HUDEP-2 (cell line): ENCODE data around the gene IFNGR2.
"Not testable (repeated sequence)": the region's sequence is repeated elsewhere in the genome, so short reads cannot be mapped to it uniquely, and the experiment has no call there.

Source experiments
- DNase-seq, 76 experiments: peaks; one replicate each; lab custom pipeline; 2025; ENCODE audit not compliant: unreplicated experiment in 76 of 76; lab: John Stamatoyannopoulos, UW

IFNGR2 gene

GRCh38 chr21:33375101-33375644 is 28.0 kb upstream of the IFNGR2 start:
- DNase-seq = no peak

GRCh38 chr21:33377221-33377920 is 25.8 kb upstream of the IFNGR2 start:
- DNase-seq = no peak

GRCh38 chr21:33378081-33378480 is 25.1 kb upstream of the IFNGR2 start:
- DNase-seq = no peak

DNA sequence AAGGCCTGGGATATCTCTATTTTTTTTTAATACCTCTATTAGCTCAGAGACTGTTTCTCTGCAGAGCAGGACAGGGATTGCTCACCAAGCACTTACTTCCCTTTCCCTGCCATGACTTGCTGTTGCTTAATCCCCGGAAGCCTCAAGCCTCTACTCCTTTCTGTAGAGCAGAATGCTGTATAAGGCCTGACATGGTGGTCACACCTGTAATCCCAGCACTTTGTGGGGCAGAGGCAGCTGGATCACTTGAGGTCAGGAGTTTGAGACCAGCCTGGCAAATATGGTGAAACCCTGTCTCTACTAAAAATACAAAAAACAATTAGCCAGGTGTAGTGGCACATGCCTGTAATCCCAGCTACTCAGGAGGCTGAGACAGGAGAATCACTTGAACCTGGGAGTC is 23.3 kb upstream of the IFNGR2 start:
- DNase-seq = peak in 6 of 76 experiments; percentile 19 to 57 (median 30)

DNA sequence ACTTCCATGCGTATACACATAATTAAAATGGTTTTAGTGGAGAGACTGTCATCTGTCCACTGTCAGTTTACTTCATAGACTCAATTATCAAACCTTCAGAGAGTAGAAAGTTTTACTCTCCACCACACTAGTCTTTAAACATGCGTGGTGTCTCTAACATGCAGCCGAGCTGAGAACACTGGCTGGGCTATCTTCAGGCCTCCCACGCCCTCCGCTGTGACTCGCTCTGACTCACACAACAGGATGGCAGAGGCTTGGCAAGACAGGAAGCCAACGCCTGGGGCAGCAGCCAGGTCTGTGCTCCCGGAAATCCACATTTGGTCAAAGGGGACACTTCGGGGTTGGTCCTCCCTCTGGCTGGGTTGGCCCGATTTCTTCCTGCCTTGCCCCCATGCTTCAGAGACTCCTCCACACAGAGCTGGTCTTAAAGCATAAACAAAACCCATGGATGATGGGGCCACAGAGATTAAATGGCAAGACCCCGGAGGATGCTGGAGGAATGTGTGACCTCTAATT is 22.7 kb upstream of the IFNGR2 start:
- peak in 75 of 76 experiments; percentile 32 to 98 (median 94) for DNase-seq

DNA sequence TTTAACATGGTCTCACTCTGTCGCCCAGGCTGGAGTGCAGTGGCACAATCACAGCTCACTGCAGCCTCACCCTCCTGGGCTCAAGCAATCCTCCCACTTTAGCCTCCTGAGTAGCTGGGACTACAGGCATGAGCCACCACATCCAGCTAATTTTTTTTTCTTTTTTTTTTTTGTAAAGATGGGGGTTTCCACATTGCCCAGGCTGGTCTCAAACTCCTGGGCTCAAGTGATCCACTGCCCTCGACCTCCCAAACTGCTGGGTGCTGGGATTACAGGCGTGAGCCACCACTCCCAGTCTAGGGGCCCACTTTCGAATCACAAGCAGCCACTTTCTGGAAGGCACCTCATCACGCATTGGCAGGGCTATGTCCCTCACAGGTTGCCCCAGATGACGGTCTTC is 21.8 kb upstream of the IFNGR2 start:
- DNase-seq = not testable (repeated sequence)

GRCh38 chr21:33383056-33383888 is 19.9 kb upstream of the IFNGR2 start:
- peak in 35 of 76 experiments; percentile 15 to 58 (median 31) for DNase-seq

DNA sequence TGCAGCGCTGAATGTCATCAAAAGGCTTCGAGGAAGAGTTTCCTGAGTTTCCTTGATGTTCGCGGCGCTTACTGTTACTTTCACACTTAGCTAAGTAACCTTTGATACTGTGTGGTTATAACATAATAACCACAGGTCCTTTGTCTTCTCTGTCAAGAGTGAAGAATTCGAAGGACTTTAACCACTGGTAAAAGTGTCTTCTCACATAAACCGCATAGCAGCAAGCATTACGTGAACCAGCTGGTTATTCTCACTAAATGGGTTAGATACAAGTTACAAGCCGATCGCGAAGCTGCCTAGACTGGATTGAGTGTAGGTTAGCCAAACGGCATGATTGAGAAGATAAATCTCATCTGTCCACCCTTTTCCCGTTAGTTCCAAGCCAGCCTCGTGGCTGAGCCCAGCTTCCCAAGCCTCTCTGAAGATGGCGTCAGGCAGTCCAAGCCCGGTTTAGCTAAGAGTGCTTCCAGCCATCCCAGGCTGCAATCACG is 18.3 kb upstream of the IFNGR2 start:
- DNase-seq = no peak

DNA sequence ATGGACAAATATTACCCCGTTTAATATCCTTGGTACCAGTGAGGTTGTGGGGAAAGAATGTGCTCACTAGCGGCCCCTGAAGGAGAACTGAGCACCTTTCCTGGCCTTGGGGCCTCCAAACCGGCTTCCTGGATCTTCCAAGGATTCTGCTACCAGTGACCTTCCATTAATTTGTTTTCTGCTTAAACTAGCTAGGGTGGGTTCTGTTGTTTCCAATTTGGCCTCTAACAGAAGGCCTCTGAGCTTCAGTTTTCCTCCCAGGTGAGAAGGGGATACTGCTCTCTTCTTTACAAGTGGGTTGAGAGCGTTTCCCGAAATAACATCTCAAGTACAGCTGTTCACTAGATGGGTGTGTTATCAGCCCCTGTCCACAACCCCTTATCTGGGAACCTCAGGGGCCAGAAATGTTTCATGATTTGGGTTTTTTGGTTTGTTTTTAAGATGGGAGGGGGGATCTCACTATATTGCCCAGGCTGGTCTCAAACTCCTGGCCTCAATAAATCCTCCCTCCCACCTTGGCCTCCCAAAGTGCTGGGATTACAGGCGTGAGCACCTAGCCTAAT is 16.9 kb upstream of the IFNGR2 start:
- peak in 53 of 76 experiments; percentile 16 to 72 (median 45) for DNase-seq

GRCh38 chr21:33387294-33387693 is 15.9 kb upstream of the IFNGR2 start:
- no peak for DNase-seq

- no peak for DNase-seq
Measured at GRCh38 chr21:33388188-33388587, 15.0 kb upstream of the IFNGR2 start.

DNA sequence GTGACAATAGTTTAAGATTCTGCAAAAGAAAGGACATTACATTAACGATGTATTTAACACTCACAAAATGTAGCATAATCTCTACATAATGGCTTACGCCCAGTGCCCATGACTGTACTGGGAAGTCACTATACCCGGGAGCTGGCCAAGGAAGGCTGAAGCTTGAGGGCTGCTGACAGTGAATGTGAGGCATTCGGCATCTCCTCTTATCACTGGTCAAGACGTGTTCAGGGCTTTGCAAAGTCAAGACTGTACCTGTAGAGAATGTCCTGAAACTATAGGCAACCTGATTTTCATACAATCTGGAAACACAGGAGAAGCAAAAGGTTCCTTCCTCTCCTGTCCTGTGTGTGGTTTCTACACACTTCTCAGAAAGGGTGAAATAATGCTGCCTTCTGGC is 12.7 kb upstream of the IFNGR2 start:
- no peak for DNase-seq

DNA sequence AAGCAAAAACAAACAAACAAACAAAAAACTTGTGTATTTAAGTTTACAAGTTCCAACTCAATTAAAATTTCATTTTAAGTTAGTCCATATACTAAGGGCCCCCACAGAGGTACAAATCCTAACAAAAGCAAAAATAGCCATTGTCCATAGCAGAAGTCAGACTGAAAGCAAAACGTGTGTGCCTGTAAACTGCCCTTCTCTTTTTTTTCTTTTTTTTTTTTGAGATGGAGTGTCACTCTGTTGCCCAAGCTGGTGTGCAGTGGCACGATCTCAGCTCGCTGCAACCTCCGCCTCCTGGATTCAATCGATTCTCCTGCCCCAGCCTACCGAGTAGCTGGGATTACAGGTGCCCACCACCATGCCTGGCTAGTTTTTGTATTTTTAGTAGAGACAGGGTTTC is 11.6 kb upstream of the IFNGR2 start:
- no peak for DNase-seq

DNA sequence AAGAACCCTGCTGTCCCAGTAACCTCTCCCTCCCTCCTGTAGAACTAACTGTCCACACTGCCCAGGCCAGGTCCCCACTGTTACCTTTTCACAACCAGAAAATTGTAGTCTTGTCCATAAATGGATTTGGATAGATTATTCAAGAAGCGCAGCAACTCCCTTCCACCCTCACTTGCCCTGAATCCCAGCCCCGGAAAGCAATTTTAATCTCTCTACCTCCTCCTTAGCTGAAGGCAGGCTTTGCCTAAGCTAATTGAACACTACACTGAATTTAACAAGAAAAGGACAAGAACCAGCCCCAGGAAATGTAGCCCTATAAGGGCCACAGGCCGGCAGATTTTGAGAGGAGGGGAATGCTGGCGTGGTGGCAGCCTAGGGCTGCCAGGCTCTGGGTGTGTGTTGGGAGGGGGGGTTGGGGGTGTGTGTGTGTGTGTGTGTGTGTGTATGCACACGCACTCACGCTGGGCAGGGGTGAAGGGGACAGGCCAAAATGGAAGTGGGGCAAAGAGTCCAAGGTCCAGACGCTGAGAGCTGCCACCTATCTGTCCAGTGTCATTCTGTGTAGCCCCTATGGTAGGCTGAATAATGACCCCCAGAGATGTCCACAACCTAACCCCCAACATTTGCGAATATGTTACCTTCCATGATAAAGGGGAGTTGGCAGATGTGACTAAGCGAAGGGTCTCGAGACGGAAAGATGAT is 10.8 kb upstream of the IFNGR2 start:
- no peak for DNase-seq

DNA sequence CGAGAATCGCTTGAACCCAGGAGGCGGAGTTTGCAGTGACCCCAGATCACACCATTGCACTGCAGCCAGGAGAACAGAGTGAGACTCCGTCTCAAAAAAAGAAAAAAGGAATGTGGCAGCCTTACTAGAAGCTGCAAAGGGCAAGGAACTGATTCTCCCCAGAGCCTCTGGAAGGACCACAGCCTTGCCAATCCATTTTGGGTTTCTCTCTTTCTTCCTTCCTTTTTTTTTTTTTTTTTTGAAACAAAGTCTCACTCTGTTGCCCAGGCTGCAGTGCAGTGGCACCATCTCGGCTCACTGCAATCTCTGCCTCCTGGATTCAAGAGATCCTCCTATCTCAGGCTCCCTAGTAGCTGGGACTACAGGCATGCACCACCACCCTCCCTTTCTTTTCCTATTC is 9.9 kb upstream of the IFNGR2 start:
- no peak for DNase-seq

DNA sequence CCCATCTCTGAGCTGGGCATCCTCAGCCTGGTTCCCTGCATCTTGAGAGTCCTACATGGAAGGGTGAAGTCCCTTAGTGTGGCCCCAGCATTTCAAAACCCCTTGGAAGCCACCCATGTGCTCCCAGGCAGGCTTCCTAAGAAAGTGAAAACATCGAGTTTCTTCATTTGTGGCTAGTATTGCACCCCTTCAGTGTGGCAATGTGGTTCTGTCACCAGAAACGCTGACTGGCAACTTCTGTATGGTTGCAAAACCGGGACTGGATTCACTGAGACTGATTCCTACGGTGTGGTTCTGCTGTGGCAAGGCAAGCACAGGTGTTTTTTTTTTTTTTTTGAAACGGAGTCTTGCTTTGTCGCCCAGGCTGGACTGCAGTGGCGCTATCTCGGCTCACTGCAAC is 9.0 kb upstream of the IFNGR2 start:
- no peak for DNase-seq

GRCh38 chr21:33395891-33396331 is 7.3 kb upstream of the IFNGR2 start:
- peak in 1 of 76 experiments; percentile 18 for DNase-seq

- no peak for DNase-seq
Measured at GRCh38 chr21:33396436-33396835, 6.8 kb upstream of the IFNGR2 start.

- DNase-seq = no peak
Measured at GRCh38 chr21:33396951-33397350, 6.3 kb upstream of the IFNGR2 start.

DNA sequence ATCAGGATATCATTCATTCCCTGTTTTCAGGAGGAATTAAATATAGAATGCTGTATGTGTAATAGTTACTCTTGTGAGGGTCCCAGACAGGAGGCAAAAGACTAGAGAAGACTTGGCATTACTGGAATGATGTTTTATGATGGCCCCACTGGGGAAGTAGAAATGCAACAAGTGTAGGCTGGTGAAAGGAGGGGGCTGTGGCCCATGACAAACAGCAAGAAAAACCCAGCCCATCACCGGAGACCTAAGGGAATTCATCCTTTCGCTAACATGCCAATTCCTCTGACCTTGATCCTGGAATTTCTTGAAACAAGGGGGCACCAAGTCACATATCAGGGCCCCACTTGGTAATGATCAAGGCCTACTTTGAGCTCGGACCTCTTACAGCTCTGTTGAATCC is 5.5 kb upstream of the IFNGR2 start:
- DNase-seq = no peak
